HL-60/S4 treated with retinoic acid at 250 ng/mL for 4 days and 3 days (cell line): ENCODE data around the gene SMAD1.

Experiments used
- in situ Hi-C: fragments of 300-500 bp; cut with MboI; formaldehyde crosslinking; loops from 2 replicates; pipeline ENCODE4 v1.7.0; 2022; ENCODE audit warnings: low sequenced_read_pairs

The SMAD1 gene

DNA sequence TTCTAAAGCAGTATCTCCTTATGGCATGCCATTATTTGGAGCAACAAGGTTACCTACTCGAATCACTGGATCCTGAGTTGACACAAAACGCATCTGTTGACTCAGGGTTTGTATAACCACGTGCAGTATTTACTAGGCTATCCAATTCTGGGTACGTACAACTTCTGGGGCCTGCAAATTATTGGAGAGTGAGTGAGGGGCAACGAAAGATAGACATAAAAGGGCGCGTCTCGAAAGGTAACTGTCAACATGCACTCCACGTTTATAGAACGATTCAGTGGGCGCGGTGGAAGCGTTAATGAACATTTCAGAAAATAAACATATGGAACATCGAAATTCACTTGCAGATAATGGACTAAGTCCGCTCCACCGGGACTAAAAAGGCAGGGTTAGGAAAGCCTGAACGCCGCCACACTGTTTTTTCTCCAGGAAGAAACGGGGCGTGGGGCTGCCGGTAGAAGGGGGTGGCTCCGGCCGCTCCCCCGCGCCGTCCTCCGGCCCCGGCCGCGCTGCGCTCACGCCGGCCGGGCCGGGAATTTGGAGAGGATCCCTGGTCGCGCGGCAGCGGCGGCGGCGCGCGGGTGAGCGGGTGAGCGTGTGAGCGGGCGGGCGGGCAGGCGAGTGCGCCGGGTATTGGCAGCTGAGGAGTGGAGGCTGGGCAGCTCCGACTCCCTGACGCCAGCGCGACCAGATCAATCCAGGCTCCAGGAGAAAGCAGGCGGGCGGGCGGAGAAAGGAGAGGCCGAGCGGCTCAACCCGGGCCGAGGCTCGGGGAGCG is at the start of gene SMAD1:
SMAD1 (plus strand) TSS at position 690 of the 778 bp plus-strand sequence. CDS start 32,761 bp downstream, outside the sequence.
- in situ Hi-C loops: no loop called here

DNA sequence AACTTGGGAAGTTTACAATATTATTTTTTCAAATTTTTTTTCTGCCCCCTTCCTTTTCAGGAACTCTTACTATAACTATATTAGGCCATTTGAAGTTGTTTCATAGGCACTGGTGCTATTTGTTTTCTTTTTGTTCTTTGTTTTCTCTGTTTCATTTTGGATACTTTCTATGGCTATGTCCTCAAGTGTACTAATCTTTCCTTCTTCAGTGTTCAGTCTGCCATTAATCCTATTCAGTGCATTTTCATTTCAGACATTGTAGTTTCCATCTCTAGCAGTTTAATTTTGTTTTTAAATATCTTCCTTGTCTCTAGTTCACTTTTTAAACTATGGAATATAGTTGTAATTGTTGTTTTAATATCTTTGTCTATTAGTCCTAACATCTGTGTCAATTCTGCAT is 48.0 kb upstream of the SMAD1 start:
- in situ Hi-C loops: no loop called here

DNA sequence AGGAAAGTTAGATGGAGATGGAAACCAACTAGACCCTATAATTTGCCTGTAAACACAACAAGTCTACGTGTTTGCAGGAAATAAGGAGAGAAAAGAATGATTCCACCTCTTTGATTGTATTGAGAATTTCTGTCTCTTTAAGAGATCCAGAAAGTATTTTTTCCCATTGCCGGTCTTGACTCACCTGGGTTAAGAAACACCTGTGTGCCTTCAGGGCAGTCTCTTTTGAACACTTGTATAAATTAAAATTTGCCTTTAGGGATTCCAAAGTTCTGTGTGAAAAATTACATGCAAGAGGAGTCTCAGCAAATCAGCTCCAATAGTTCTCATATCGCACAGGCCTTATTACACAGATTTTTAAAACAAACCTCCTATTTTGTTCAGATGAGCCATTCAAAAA is 46.0 kb upstream of the SMAD1 start:
- in situ Hi-C loops: no loop called here

DNA sequence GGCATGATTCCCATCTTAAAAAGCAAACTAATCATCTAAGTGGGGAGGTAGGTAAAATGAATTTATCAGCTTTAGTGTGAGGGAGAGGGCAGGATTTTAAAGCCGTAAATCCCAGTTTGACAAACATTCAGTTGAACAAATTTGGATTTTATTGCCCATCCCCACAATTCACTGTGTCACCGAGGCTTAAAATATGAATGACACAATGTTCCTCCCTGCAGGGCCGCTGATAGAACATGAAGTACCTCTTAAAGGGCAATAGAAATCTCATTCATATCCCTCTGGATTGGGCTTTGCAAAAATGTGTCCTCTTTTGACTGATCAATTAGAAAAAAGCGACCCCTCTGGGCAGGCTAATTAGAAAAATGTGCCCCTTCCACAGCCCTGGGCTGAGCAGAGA is 45.5 kb upstream of the SMAD1 start:
- in situ Hi-C loops: no loop called here

DNA sequence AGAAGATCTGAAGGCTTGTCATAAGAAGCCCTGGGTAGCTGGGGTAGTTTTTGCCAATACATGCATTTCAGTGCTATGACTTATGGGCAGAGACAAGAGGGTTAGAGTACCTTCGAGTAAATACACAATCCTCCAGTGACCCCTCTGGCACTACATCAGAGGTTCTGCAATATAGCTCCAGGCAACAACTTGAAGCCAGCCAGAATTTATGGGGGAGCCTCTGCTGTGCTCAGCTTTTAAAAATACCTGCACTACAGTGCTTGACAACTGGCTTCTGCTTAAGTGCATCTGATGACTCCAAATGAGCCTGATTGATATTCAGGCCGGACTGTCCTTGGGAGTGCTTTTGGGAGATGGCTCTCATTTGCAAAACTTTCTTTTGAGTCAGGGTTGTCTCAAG is 44.9 kb upstream of the SMAD1 start:
- in situ Hi-C loops: no loop called here

DNA sequence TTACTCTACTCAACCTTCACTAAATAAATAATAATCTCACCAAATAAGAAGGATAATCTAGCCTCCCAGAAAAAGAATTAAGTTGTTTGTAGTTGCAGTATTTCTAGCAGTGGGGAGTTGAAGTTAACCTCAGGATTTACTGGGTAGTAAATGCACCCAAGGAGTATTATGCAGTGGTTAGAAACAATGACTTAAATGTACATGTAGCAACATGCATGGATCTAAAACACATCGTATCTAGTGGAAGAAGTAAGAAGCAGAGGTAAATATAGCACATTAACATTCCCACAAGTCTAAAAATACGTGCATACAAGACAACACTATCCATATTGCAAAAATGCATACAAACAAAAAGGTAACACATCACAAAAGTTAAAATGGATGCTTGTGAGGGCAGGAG is 44.2 kb upstream of the SMAD1 start:
- in situ Hi-C loops: no loop called here

DNA sequence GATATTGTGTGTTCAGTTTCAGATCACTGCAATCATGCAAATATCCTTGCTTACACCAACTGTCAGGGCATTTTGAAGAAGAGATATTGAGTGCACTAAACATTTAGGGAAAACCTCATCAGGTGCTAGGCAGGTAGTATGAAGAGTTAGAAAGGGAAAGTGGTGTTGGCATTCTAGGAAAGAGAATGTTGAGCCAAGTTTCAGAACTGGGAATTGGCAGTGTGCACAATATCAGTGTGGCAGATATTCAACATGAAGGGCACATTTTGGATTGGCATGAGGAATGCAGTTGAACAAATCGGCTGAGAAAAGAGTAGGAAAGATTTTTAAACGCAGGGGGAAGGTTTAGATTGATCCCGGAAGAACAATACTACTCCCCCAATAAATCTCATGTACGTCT is 43.4 kb upstream of the SMAD1 start:
- in situ Hi-C loops: no loop called here

DNA sequence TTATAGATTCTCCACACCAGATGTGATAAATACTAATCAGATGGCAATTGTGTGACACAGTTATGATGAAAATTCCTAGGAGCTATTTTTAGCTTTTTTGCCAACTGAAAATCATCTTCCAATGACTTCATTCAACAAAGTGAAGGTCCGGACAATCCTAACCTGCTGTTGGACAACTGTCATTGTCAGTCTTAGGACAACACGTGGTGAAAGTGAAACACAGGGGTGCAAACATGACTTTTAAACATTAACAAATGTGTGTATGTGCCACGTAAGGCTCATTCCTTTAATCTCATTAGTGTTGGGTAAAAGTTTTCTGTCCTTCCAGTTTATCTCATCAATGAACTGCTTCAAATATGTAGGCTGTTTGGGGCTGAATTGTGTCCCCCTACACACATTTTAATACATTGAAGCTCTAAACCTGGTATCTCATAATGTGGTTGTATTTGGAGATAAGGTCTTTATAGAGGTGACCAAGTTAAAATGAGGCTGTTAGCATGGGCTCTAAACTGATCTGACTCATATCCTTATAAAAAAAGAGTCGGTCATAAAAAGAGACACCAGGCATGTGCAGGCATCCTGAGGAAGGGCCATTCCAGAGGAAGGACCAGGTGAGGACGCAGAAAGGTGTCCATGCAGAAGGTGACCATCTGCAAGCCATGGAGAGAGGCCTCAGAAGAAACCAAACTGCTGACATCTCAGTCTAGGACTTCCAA is 41.2 kb upstream of the SMAD1 start:
- in situ Hi-C loops: no loop called here

DNA sequence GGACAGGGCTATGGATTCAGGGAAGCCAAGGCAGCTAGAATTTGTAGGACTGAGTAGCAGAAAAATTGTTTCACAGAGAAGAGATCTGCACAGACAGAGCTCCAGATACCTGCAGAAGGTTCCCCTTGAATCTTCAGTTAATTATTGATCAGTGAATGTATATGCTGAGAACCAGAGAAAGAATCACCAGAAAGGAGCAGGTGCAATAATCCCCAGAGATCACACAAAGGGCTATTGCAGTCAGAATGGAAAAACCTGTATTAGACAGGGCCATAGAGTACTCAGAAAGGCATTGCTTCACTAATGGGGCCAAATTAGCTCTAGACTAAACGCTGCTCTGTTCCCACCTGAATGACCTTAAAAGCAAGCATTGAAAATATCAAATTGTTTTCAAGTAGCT is 35.5 kb upstream of the SMAD1 start:
- in situ Hi-C loops: no loop called here

DNA sequence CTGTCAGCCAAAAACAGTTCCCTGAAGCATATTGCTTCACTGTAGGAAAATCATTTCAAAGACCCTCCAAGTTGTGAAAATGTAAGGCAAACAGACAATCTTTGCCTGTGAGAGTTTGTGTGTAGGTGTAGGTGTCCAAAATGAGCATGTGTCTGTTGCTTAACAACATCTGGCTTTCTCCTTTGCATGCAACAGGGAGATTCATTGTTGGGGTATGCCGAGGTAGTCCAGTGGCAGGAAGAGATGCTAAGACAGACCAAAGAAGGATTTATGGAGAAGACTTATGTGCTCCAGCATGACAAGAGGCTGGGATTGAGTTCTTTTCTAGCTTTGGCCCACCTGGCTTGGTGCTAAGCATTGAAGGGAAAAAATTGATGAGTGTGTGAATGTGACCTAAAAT is 29.8 kb upstream of the SMAD1 start:
- in situ Hi-C loops: no loop called here

DNA sequence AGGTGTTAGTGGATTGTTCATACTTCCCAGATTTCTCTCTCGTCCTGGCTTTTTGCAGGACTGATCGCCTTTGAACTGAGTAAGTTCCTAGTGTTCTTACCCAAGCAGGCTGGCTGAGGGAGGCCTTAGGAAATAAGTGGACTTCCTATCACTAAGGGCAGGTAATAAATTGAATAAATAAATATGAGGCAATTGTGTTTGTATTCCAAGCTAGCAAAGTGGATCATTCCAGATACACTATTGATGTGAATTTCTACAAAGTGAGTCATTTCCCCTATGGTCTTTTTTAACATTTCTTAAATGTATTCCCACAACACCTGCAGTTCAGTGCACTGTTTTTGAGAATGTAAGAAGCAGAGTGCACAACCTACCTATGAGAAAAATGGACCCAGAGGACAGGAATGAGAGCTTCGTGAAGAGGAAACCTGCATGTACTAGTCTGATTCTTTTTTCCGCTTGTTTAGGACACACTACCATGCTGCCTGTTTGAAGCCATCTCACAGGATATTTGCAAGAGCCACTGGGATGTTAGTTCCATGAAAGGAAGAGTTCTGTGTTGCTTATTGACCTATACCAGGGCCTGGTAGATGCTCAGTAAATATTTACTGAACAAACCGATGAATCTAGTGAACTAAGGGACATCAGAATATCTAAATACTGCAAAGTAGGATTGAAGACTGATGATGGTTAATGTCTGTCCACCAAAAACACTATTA is 29.0 kb upstream of the SMAD1 start:
- in situ Hi-C loops: no loop called here

DNA sequence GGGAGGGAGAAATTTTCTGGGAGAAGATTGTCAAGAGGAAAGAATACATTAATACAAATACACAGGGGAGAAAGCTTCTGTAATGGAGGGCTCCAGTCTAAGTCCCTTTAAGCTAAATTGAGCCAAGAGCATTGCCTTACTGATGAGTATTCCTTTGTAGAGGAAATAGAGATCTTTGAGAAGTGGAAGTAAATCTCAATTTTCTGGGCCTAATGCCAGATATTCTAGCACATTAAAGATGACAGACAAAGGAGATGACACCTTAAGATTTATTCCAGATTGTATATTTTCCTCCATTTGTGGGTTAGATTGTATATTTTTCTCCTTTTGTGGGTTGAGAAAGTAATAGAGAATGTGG is 28.5 kb upstream of the SMAD1 start:
- in situ Hi-C loops: no loop called here

DNA sequence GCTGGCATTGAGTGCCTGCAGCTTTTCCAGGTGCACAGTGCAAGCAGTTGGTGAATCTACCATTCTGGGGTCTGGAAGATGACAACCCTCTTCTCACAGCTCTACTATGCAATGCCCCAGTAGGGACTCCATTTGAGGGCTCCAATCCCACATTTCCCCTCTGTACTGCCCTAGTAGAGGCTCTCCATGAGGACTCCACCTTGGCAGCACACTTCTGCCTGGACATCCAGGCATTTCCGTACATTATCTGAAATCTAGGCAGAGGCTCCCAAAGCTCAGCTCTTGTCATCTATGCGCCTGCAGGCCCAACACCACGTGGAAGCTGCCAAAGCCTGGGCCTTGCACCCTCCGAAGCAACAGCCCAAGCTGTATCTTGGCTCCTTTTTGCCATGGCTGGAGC is 8.4 kb upstream of the SMAD1 start:
- in situ Hi-C loops: no loop called here

DNA sequence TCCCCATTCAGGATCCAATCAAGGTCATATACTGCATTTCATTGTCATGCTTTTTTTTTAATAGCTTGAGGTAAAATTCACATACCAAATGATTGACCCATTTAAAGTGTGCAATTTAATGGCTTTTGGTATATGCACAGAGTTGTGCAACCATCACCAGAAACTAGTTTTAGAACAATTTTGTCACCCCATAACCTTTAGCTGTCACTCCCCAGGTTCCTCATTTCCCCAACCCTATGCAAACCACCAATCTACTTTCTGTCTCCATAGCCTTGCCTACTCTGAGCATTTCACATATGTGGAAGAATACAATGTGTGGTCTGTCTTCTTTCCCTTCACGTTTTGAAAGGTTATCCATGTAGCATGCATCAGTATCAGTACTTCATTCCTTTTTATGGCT is 1.4 kb upstream of the SMAD1 start:
- in situ Hi-C loops: no loop called here

DNA sequence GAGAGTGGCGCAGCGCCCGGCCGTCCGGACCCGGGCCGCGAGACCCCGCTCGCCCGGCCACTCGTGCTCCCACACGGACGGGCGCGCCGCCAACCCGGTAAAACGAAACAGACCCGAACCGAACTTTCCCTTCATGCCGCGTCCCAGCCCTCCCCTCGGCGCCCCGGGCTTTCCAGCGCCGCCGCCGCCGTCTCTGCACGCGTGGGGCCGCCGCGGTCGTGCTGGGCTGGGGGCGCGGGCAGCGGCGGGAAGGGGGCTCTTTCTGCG is 222 bp downstream of the SMAD1 start:
- in situ Hi-C loops: no loop called here

DNA sequence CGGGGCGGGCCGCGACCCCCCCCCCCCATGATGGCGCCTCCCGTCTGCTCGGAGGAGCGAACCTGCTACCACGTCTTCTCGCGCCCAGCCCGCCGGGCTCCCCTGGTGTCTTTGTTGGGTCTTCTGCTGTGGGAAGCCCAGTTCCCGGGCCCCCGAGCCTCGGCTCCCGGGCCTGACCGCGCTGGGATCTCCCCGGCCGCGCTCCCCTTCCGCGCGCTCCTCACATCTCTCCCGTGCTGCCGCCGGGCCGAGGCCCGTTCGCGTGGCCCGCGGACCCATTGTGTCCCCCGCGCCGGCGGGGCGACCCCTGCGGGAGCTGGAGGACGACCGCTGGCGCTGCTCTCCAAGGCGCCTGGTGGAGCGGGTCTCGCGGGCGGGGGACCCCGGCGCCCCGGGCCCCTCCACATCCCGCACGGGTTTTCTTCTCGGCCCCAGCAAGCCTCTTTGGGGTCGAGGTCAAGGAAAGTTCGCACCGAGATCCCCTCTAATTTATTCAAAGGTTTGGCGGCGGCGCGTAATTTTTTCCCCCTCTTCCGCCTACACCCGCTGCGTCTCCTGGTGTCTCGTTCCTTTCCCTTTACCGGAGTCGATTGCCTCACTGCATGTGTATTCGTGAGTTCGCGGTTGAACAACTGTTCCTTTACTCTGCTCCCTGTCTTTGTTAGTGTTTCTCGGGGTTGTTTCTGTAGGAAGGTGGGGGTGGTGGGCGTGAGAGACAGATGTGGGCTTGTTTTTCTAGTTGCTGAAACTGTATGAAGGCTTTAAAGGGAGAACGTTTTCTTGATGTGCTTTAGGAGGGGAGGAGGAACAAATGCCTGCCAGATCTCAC is 770 bp downstream of the SMAD1 start:
- in situ Hi-C loops: no loop called here

DNA sequence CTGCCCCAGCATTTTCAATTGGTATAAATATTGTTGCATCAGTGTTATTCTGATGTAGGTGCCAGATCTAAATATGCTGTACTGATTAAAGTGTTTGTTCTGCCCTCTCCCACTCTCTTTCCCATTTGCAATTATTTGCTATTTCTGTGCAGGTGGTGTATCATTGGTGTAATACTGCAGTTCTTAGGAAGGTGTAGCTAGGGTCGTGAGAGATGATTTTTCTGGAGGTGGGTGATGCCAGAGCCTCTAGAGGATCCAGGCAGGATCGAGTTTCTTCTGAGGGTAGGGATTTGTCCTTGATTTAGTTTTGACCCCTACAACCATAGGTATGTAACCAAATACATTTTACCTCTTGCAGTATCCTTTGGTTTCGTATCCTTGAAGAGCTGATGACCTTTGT is 1.9 kb downstream of the SMAD1 start:
- in situ Hi-C loops: no loop called here

DNA sequence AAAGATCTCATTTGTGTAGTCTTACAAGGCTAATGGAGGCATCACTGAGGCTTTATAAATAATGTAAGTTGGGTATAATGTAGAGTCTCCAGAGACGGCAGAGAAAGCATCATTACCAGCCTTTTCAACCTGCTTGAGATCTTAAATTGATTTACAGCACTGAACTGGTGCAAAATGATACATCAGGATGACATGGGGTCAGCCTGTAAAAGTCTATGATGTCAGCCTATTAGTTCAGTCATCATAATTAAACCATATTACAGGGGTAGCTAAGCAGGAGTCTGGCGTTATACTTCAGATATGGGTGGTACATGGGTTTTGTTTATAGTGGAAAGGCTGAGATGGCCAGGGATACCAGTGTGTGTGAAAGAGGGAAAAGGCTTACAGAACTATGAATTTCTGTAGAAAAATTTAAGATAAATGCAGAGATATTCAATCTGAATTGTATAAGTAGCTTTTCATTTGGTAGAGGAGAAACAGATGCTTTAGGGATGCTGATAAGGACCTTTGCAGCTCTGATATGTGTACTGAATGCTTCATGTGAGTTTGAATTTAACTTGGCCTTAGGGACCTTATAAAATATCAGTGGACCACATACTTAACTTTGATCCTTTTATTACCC is 2.7 kb downstream of the SMAD1 start:
- in situ Hi-C loops: no loop called here

DNA sequence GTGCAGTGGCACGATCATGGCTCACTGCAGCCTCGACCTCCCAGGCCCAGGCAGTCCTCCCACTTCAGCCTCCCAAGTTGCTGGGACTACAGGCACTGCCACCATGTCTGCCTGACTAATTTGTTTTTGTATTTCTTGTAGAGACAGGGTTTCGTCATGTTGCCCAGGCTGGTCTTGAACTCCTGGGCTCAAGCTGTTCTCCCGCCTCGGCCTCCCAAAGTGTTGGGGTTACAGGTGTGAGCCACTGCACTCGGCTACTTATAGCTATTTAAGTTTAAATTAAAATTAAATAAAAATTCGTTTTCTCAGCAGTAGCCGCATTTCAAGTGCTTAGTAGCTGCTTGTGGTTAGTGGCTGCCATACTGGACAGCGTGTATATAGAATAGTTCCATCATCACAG is 3.5 kb downstream of the SMAD1 start:
- in situ Hi-C loops: no loop called here

DNA sequence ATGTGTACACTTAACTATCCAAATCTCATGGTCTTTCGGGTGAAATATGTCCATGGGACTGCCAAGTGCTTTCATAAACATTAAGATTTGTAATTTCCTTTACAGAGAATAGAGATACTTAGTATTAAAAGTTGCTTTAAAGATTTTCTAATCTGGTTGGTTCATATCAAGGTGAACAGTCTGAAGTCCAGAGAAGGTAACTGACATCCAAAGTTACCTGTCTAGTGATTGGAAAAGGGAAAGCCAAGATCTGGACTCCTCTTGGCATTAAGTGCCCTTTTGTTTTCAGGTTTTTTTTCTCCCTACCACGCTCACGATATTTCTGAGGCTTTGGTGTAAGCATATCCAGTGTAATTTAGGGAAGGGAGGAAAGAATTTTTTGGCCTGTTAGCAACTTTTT is 5.0 kb downstream of the SMAD1 start:
- in situ Hi-C loops: no loop called here

DNA sequence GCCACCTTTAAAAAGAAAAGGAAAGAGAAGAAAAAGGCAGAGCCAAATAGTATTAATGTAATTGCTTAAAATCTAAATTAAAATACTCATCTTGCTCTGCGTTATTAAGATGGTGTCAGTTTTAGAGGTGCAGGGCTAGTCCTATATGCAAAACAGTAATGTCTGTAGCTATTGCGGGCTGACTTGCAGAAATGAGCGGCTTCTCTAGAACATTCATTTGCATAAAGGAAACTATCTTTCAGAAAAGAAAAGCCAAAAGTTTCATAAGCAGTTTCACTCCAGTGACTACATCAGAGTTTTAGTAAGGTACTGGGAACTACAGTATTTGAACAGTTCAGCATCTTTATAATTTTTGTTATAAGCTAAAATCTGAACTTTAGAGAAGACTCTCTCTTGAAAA is 6.0 kb downstream of the SMAD1 start:
- in situ Hi-C loops: no loop called here
